Right atrium auricular region (tissue), 2 donors: ENCODE results near the gene PPP1CA. TPM values are rescaled to one million over a fixed set of nuclear protein-coding genes. Genes with fewer than 3 reads are reported as not detected.
A peak's percentile ranks its signal among the peaks of the same experiment; 100 is the strongest.

Source experiments
- DNase-seq: peaks from one replicate; pipeline ENCODE4 v3.0.0-alpha.2; 2019; ENCODE audit warnings: low spot score
- H3K27ac ChIP-seq, 2 donors: fragments of 200-600 bp; sonication (generic); 1 replicate in 1 of 2; 2 replicates in 1 of 2; pipeline ENCODE4 v1.5.1; 2016 to 2019
- H3K27me3 ChIP-seq, 2 donors: fragments of 200-600 bp; sonication (generic); one replicate each; pipeline versions ENCODE4 v1.5.1 to v1.6.0; 2017 to 2019
- H3K36me3 ChIP-seq: fragments of 200-600 bp; sonication (generic); one replicate; pipeline ENCODE4 v1.5.1; 2016
- H3K4me1 ChIP-seq, 2 donors: fragments of 200-600 bp; sonication (generic); one replicate each; pipeline versions ENCODE4 v1.5.1 to v1.6.0; 2017 to 2019
- H3K4me3 ChIP-seq, 2 donors: fragments of 200-600 bp; sonication (generic); 1 replicate in 1 of 2; 2 replicates in 1 of 2; pipeline ENCODE4 v1.5.1; 2017 to 2019; ENCODE audit warnings: mild to moderate bottlenecking in 1 of 2, moderate library complexity in 1 of 2
- H3K9me3 ChIP-seq, 2 donors: fragments of 200-600 bp; sonication (generic); one replicate each; pipeline ENCODE4 v1.5.1; 2019
- total RNA-seq, 2 donors: library from RNA; depleted of rRNA; stranded (reverse); fragments of >200 nt; gene quantifications; one replicate each; pipeline ENCODE4 v1.1.0, GENCODE V29; 2016
- TF ChIP-seq, protein P1 (sequence below), 2 donors: fragments of 200-600 bp; sonication (generic); IDR thresholded peaks; one replicate each; pipeline ENCODE4 v1.5.1; 2019; ENCODE audit warnings: antibody characterized with exemption in 2 of 2

PPP1CA gene
- total RNA-seq, 2 donors from 2014 or later = 97.8 to 112 TPM

DNA sequence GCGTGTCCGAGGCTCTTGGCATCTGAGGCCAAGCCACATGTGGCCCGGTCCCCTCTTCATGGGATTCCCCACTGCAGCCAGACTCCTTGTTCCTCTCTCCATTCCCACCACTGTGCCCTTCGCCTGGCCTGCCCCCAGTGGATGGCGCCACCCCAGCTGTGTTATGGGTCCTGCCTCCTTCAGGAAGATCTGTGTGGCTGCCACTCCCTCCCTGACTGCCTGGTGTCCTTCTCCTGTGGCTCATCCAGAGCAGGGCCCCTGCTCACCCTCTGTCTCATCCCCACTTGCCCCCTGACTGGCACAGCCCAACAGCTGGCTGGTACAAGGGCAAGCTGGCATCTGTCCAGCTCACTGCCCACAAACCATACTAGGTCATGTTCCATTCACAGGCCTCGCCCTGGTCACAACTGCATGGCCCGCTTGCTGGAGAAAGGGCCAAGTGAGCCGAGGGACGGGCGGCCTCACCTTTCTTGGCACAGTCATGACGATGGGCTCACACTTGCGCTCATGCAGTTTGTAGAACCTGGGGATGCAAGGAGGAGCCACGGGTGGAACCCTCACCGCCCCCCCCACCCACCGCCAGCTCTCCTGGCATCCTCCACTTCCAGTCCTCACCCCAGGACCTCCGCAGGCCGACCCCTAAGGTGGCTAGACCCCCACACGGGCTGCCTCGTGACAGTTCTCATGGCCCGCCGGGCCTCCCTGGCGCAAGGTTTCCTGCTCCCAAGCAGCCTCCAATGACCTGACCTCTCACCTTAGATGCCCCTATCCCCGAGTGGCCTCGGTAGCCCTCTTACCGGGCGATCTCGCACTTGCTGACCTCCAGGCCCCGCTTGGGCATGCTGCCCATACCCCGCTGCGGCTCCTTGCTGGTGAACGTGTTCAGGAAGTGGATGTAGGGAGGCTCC, 37.9 kb upstream of the PPP1CA start:
- Histone ChIP-seq H3K4me1 (peaks cover 0 to 67% of the 10 kb centered on the region in 2 donors), H3K27ac (peak overlapping the region; percentile 27 to 51), H3K9me3 (no peaks in the 10 kb centered on the region), H3K36me3 (peaks cover 40% of the 10 kb centered on the region), H3K4me3 (no peak overlapping the region), H3K27me3 (no peaks in the 10 kb centered on the region)
- no peak for DNase-seq
- TF ChIP-seq, protein P1, sequence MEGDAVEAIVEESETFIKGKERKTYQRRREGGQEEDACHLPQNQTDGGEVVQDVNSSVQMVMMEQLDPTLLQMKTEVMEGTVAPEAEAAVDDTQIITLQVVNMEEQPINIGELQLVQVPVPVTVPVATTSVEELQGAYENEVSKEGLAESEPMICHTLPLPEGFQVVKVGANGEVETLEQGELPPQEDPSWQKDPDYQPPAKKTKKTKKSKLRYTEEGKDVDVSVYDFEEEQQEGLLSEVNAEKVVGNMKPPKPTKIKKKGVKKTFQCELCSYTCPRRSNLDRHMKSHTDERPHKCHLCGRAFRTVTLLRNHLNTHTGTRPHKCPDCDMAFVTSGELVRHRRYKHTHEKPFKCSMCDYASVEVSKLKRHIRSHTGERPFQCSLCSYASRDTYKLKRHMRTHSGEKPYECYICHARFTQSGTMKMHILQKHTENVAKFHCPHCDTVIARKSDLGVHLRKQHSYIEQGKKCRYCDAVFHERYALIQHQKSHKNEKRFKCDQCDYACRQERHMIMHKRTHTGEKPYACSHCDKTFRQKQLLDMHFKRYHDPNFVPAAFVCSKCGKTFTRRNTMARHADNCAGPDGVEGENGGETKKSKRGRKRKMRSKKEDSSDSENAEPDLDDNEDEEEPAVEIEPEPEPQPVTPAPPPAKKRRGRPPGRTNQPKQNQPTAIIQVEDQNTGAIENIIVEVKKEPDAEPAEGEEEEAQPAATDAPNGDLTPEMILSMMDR (IDR thresholded peaks at IDR 0.05) = no peak

DNA sequence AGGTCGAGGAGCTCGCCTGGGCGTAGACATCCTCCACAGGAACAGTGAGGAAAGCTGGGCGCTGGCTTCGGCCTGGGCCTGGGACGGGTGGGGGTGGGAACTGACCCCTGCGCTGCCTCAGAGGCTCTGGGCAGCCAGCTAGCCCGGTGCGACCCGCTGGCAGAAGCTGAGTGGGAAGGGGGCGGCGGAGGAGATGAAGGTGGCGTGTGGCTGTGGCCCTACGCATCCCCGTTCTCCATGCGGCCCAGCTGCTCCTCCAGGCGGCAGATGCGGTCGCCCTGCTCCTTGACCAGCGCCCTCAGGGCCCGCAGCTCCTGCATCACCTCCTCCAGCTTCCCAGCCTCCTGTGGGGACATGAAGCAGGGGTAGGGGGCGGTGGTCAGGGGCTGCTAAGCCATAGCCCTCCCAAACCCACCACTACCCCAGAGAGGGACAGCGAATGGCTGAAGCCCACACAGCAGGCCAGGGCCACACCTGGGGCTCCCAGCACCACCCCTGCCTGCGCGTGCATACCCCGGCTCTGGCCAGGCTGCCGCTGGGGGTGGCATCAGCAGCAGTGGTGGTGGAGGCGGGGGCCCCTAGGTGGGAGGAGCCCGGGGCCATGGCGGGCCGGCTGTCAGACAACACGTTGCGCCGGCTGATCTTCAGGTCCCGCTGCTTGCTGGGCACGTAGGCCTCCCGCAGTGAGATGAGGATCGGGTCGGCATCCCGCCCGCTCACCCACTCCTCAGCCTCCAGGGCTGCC, 36.7 kb upstream of the PPP1CA start:
- Histone ChIP-seq H3K4me3 (no peak overlapping the region), H3K27ac (peak overlapping the region in 1 of 2 donors; percentile 3), H3K9me3 (no peaks in the 10 kb centered on the region), H3K27me3 (no peaks in the 10 kb centered on the region), H3K36me3 (peaks cover 52% of the 10 kb centered on the region), H3K4me1 (peaks cover 0 to 60% of the 10 kb centered on the region in 2 donors)
- DNase-seq = no peak
- TF ChIP-seq, protein P1 (IDR thresholded peaks at IDR 0.05) = no peak

DNA sequence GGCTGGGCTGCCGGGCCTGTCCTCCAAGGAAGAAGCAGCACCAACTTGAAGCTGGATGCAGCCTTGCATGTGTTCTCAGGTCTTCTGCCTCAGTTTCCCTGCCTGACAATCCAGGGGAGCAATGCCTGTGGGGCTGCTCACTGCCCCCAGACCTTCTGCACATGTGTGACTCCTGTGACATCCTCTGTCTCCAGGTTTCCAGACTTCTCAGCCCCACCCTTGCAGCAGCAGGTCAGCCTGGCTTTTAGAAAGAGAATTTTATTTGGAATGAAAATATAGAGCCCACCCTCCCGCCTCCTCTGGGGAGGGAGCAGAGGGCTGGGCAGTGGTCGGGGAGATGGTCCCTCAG, 36.1 kb upstream of the PPP1CA start:
- no peak for DNase-seq
- H3K27ac ChIP-seq = no peak overlapping the region
- peaks cover 0 to 59% of the 10 kb centered on the region in 2 donors for H3K4me1 ChIP-seq
- no peaks in the 10 kb centered on the region for H3K9me3 ChIP-seq
- TF ChIP-seq, protein P1 (IDR thresholded peaks at IDR 0.05) = no peak
- H3K27me3 ChIP-seq = no peaks in the 10 kb centered on the region
- H3K4me3 ChIP-seq = no peak overlapping the region
- peaks cover 58% of the 10 kb centered on the region for H3K36me3 ChIP-seq

DNA sequence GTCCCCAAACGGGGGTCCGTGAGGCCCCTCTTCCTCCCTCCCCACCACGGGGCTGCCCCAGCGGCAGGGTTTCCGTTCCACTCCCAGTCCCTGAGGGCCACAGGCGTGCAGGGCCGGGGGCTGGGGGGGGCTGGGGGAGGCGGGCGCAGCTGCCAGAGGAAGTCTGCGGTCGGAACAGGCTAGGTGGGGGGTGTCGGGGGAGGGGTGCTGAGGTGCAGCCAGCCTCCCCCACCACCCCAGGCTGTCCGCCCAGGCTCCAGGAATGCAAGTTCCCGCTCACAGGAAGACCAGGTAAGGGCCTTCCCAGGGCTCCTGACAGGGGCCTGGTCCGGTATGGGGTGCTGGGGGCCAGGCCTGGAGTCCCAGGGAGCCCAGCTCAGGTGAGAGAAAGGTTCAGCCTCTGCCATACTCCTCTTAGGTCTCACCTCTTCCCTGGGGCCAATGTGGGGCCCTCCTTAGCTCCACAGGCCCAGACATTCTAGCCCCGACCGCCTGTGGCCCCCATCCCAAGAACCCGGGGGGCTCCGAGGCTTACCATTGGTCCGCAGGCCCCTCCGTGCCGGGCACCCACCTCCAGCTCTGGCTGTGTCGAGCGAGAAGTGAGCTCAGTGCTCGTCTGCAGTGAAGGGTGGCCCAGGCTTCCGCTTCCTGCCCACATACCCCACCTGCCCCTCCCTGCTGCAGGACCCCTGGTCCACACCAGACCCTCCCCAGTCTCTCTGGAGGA, 35.6 kb upstream of the PPP1CA start, which contains the start of gene PTPRCAP:
Gene PTPRCAP, minus strand, starts transcription at position 601 of the 727 bp plus-strand sequence. Its CDS starts 63 bp downstream, at position 538.
- peaks cover 0 to 53% of the 10 kb centered on the region in 2 donors for H3K4me1 ChIP-seq
- peak within 1 kb of the TSS in 1 of 2 donors; percentile 3 for H3K27ac ChIP-seq
- H3K27me3 ChIP-seq = no peaks in the 10 kb centered on the region
- no peak for DNase-seq
- H3K36me3 ChIP-seq = peaks cover 63% of the 10 kb centered on the region
- H3K4me3 ChIP-seq = peak within 1 kb of the TSS in 1 of 2 donors; percentile 9
- H3K9me3 ChIP-seq = no peaks in the 10 kb centered on the region
- TF ChIP-seq, protein P1 (IDR thresholded peaks at IDR 0.05) = no peak

DNA sequence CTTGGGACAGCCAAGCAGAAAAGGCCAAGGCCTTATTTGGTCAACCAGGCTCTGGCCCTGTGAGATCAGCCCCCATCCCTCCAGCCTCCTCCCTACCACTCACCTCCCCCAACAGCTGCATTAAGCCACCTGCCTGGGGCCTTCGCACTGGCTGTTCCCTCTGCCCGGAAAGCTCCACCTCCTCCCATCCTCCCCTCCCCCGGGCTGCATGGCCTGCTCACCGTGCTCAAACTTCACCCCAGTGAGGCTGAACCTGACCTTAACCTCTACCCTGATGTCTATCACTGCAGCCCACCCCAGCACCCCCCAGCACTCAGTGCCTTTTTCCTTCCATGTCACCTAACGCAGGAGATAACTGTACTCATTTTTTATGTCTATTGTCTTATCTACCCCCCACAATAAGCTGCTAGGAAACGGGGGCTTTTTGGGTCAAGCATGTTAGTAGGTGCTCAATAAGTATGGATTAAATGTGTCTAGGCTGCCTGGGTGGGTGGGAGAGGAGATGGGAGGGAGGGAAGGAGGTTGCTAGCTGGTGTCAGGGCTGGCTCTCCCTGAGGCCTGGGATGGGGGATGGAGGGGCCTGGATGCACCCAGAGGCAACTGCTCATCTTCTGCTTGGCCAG, 34.9 kb upstream of the PPP1CA start:
- H3K4me1 ChIP-seq = peaks cover 0 to 49% of the 10 kb centered on the region in 2 donors
- H3K4me3 ChIP-seq = no peak overlapping the region
- TF ChIP-seq, protein P1 (IDR thresholded peaks at IDR 0.05) = no peak
- peaks cover 64% of the 10 kb centered on the region for H3K36me3 ChIP-seq
- H3K27me3 ChIP-seq = no peaks in the 10 kb centered on the region
- no peak for DNase-seq
- no peaks in the 10 kb centered on the region for H3K9me3 ChIP-seq
- no peak overlapping the region for H3K27ac ChIP-seq
